KMS-11 (cell line): ENCODE data around the gene CBR3.
"Not testable (repeated sequence)": the region's sequence is repeated elsewhere in the genome, so short reads cannot be mapped to it uniquely, and the experiment has no call there.

ENCODE experiments used
- H2AFZ ChIP-seq: fragments of 200-600 bp; sonication (generic); 2 replicates; pipeline ENCODE4 v1.6.1; 2016; ENCODE audit warnings: antibody characterized with exemption, mixed run types, low read depth
- H3K27ac ChIP-seq: fragments of 200-600 bp; sonication (generic); 2 replicates; pipeline ENCODE4 v1.6.1; 2016; ENCODE audit warnings: mild to moderate bottlenecking, mixed run types
- H3K27me3 ChIP-seq: fragments of 200-600 bp; sonication (generic); 2 replicates; pipeline ENCODE4 v1.6.1; 2017; ENCODE audit warnings: mild to moderate bottlenecking, low read depth, mixed run types, moderate library complexity; ENCODE audit not compliant: insufficient read depth
- H3K36me3 ChIP-seq: fragments of 200-600 bp; sonication (generic); 2 replicates; pipeline ENCODE4 v1.6.1; 2017; ENCODE audit warnings: mild to moderate bottlenecking, mixed run types; ENCODE audit not compliant: insufficient read depth
- H3K4me1 ChIP-seq: fragments of 200-600 bp; sonication (generic); 2 replicates; pipeline ENCODE4 v1.6.1; 2016; ENCODE audit warnings: mild to moderate bottlenecking, low read depth, mixed run types; ENCODE audit not compliant: poor library complexity, severe bottlenecking
- H3K4me2 ChIP-seq: fragments of 200-600 bp; sonication (generic); 2 replicates; pipeline ENCODE4 v1.7.0; 2016; ENCODE audit warnings: mild to moderate bottlenecking, mixed run types
- H3K4me3 ChIP-seq: fragments of 200-600 bp; sonication (generic); IDR thresholded peaks from 2 replicates; pipeline ENCODE4 v1.6.1; 2017; ENCODE audit warnings: low read depth, low read length, mixed read lengths; ENCODE audit not compliant: insufficient read depth
- H3K79me2 ChIP-seq: fragments of 200-600 bp; sonication (generic); 2 replicates; pipeline ENCODE4 v1.6.1; 2016; ENCODE audit warnings: low read depth, mixed run types; ENCODE audit not compliant: insufficient read depth
- H3K9ac ChIP-seq: fragments of 200-600 bp; sonication (generic); 2 replicates; pipeline ENCODE4 v1.6.1; 2016; ENCODE audit warnings: mild to moderate bottlenecking, mixed run types
- H4K20me1 ChIP-seq: fragments of 200-600 bp; sonication (generic); 2 replicates; pipeline ENCODE4 v1.6.1; 2016; ENCODE audit warnings: mild to moderate bottlenecking, mixed run types; ENCODE audit not compliant: insufficient read depth
- CTCF ChIP-seq: fragments of 200-600 bp; sonication (generic); conservative IDR thresholded peaks from 2 replicates; pipeline ENCODE4 v1.6.1; 2017; ENCODE audit warnings: low read depth, mild to moderate bottlenecking, antibody characterized with exemption, low read length, moderate library complexity, mixed read lengths

CBR3 gene

GRCh38 chr21:36126621-36127110, 8.2 kb upstream of the CBR3 start:
- Histone ChIP-seq H4K20me1 (no peaks in the 10 kb centered on the region), H3K27me3 (no peaks in the 10 kb centered on the region), H3K36me3 (no peaks in the 10 kb centered on the region), H3K4me3 (no peak overlapping the region), H3K9ac (no peak overlapping the region), H3K27ac (no peak overlapping the region), H2AFZ (no peak overlapping the region), H3K4me1 (peaks cover 33% of the 10 kb centered on the region), H3K79me2 (no peaks in the 10 kb centered on the region), H3K4me2 (no peak overlapping the region)
- no peak for TF ChIP-seq CTCF

- TF ChIP-seq CTCF, result no peak
- H3K27ac ChIP-seq, result no peak overlapping the region
- no peak overlapping the region for H2AFZ ChIP-seq
- no peaks in the 10 kb centered on the region for H3K27me3 ChIP-seq
- no peaks in the 10 kb centered on the region for H3K36me3 ChIP-seq
- no peaks in the 10 kb centered on the region for H4K20me1 ChIP-seq
- no peak overlapping the region for H3K9ac ChIP-seq
- H3K79me2 ChIP-seq, result no peaks in the 10 kb centered on the region
- no peak overlapping the region for H3K4me3 ChIP-seq
- H3K4me2 ChIP-seq, result no peak overlapping the region
- peaks cover 33% of the 10 kb centered on the region for H3K4me1 ChIP-seq
Measured at GRCh38 chr21:36127250-36127904, 7.5 kb upstream of the CBR3 start.

GRCh38 chr21:36127977-36128376, 6.9 kb upstream of the CBR3 start:
- Histone ChIP-seq H3K79me2 (no peaks in the 10 kb centered on the region), H3K36me3 (no peaks in the 10 kb centered on the region), H3K4me1 (peaks cover 28% of the 10 kb centered on the region), H3K27ac (no peak overlapping the region), H3K4me2 (no peak overlapping the region), H3K9ac (no peak overlapping the region), H4K20me1 (no peaks in the 10 kb centered on the region), H3K4me3 (no peak overlapping the region), H3K27me3 (no peaks in the 10 kb centered on the region), H2AFZ (no peak overlapping the region)
- TF ChIP-seq CTCF, result no peak

- Histone ChIP-seq H3K4me2 (no peak overlapping the region; the same call in 1 of the 2 replicates), H3K4me3 (no peak overlapping the region), H3K4me1 (peaks cover 33% of the 10 kb centered on the region), H3K79me2 (no peaks in the 10 kb centered on the region), H2AFZ (peak overlapping the region; percentile 11; the same call in 1 of the 2 replicates), H3K27me3 (no peaks in the 10 kb centered on the region), H3K27ac (no peak overlapping the region), H3K9ac (no peak overlapping the region), H3K36me3 (no peaks in the 10 kb centered on the region), H4K20me1 (no peaks in the 10 kb centered on the region)
- no peak for TF ChIP-seq CTCF
Measured at GRCh38 chr21:36129219-36129618, 5.7 kb upstream of the CBR3 start.

- H3K4me1 ChIP-seq, result peaks cover 30% of the 10 kb centered on the region
- not testable (repeated sequence) for H3K79me2 ChIP-seq, H3K4me3 ChIP-seq, H3K27ac ChIP-seq, H3K36me3 ChIP-seq, H4K20me1 ChIP-seq, H3K9ac ChIP-seq, H3K27me3 ChIP-seq
- peak overlapping the region; percentile 72 for H3K4me2 ChIP-seq
- peak overlapping the region; percentile 50; the same call in 1 of the 2 replicates for H2AFZ ChIP-seq
Measured at GRCh38 chr21:36130414-36130762, 4.5 kb upstream of the CBR3 start.

- H4K20me1 ChIP-seq, H3K79me2 ChIP-seq, H3K9ac ChIP-seq, H3K27me3 ChIP-seq, H3K27ac ChIP-seq, H3K4me3 ChIP-seq, H3K36me3 ChIP-seq: not testable (repeated sequence)
- H3K4me2 ChIP-seq, result peak overlapping the region; percentile 72
- peak overlapping the region; percentile 50; the same call in 1 of the 2 replicates for H2AFZ ChIP-seq
- H3K4me1 ChIP-seq, result peaks cover 26% of the 10 kb centered on the region
Measured at GRCh38 chr21:36130839-36131238, 4.0 kb upstream of the CBR3 start.
